Right lobe of liver (tissue), 6 donors: ENCODE measurements around the gene ARNT2. TPM values are rescaled to one million over a fixed set of nuclear protein-coding genes. Genes with fewer than 3 reads are reported as not detected.

Source experiments
- ATAC-seq, 4 donors: fragments of 200-7000 bp; cut with Tn5 transposase; one replicate each; pipeline ENCODE4 v1.9.1; 2020; ENCODE audit warnings: mild to moderate bottlenecking in 4 of 4, moderate library complexity in 4 of 4
- DNase-seq, 3 donors: peaks; one replicate each; pipeline ENCODE4 v3.0.0-alpha.2; 2020
- H3K27ac ChIP-seq, 3 donors: fragments of 200-600 bp; one replicate each; pipeline ENCODE4 v1.8.0; 2022
- H3K27me3 ChIP-seq, 2 donors: fragments of 200-600 bp; one replicate each; pipeline ENCODE4 v1.8.0; 2022
- H3K36me3 ChIP-seq, 4 donors: fragments of 200-600 bp; sonication (generic) in 1 of 4; one replicate each; pipeline versions ENCODE4 v1.5.1 to v1.8.0; 2017 to 2022; ENCODE audit warnings: control low read depth in 1 of 4
- H3K4me1 ChIP-seq, 4 donors: fragments of 200-600 bp; sonication (generic) in 1 of 4; one replicate each; pipeline versions ENCODE4 v1.5.1 to v1.8.0; 2017 to 2022; ENCODE audit warnings: control low read depth in 1 of 4
- H3K4me3 ChIP-seq, 3 donors: fragments of 200-600 bp; one replicate each; pipeline ENCODE4 v1.8.0; 2022
- H3K9me3 ChIP-seq, 4 donors: fragments of 200-600 bp; sonication (generic) in 1 of 4; one replicate each; pipeline versions ENCODE4 v1.5.1 to v1.8.0; 2017 to 2022; ENCODE audit warnings: control low read depth in 1 of 4
- CTCF ChIP-seq, 4 donors: fragments of 200-600 bp in 3 of 4; fragments of 450-650 bp in 1 of 4; IDR thresholded peaks; one replicate each; pipeline versions ENCODE4 v1.5.1 to v1.8.0; 2016 to 2022; ENCODE audit warnings: antibody characterized with exemption in 4 of 4, mild to moderate bottlenecking in 2 of 4
- POLR2A ChIP-seq: fragments of 450-650 bp; IDR thresholded peaks from one replicate; pipeline ENCODE4 v1.6.1; 2017; ENCODE audit warnings: antibody characterized with exemption, mild to moderate bottlenecking
- WGBS: methylation state at CpG from one replicate; pipeline ENCODE4 v1.1.6; 2018; ENCODE audit warnings: low coverage, low lambda C conversion rate; ENCODE audit not compliant: insufficient coverage; ENCODE audit errors: missing lambda C conversion rate; 5-methylcytosine and 5-hydroxymethylcytosine counted together
- intact Hi-C, 2 donors: fragments of 100-400 bp; cut with DNase I; formaldehyde crosslinking; loops; one replicate each; pipeline versions ENCODE4 v1.11.2 to v1.14.1; 2022
- total RNA-seq, 6 experiments: library from RNA; depleted of rRNA in 2 of 6; stranded (reverse); fragments of >200 nt in 2 of 6; fragmentation: NEBNext Ultra II Directional in 3 of 6; extraction: Animal tissue kit (Norgen Biotek cat#: 25700) in 3 of 6; gene quantifications; one replicate each; pipeline versions ENCODE4 v1.1.0 to v1.2.4, GENCODE V29; 2016 to 2023
- donor health status: DM: no; HTN: yes; CAD: no.
- donor health status: DM: no; HTN: no; CAD: no.
- donor health status: DM: no; HTN: no; CAD: no.
- donor health status: DM: no; HTN: yes; CAD: no.
- donor health status: DM: no; HTN: yes; CAD: no.

The ARNT2 gene
- total RNA-seq, 6 experiments from 2014 or later = 0.12 to 1.3 (median 0.46) TPM

- Histone ChIP-seq H3K27me3 (no peaks in the 10 kb centered on the region), H3K4me3 (no peak overlapping the region), H3K4me1 (no peaks in the 10 kb centered on the region), H3K9me3 (no peaks in the 10 kb centered on the region), H3K36me3 (no peaks in the 10 kb centered on the region), H3K27ac (no peak overlapping the region)
- 63% methylated on average over 3 of the region's 5 CpGs for WGBS
- TF ChIP-seq CTCF (IDR thresholded peaks at IDR 0.05) (no peak), POLR2A (no peak)
- ATAC-seq = no peak
- DNase-seq = no peak
- intact Hi-C loops = no loop called here
Observed at GRCh38 chr15:80494351-80494751, 90.2 kb downstream of the ARNT2 start.

- TF ChIP-seq POLR2A = no peak
- TF ChIP-seq CTCF (IDR thresholded peaks at IDR 0.05) = no peak
- Histone ChIP-seq H3K9me3 (no peaks in the 10 kb centered on the region), H3K27ac (no peak overlapping the region), H3K27me3 (no peaks in the 10 kb centered on the region), H3K4me3 (no peak overlapping the region), H3K36me3 (no peaks in the 10 kb centered on the region), H3K4me1 (no peaks in the 10 kb centered on the region)
- intact Hi-C loops = no loop called here
- DNase-seq = no peak
- ATAC-seq = no peak
- no CpG with 5 or more reads among the region's 3 CpGs for WGBS
Observed at GRCh38 chr15:80494756-80495155, 90.6 kb downstream of the ARNT2 start.

GRCh38 chr15:80495401-80495942, 91.3 kb downstream of the ARNT2 start:
- DNase-seq (no peak), ATAC-seq (no peak)
- Histone ChIP-seq H3K36me3 (no peaks in the 10 kb centered on the region), H3K27ac (no peak overlapping the region), H3K27me3 (no peaks in the 10 kb centered on the region), H3K4me1 (no peaks in the 10 kb centered on the region), H3K4me3 (no peak overlapping the region), H3K9me3 (no peaks in the 10 kb centered on the region)
- intact Hi-C loops = no loop called here
- TF ChIP-seq CTCF (IDR thresholded peaks at IDR 0.05) = no peak
- 85% methylated on average over 2 of the region's 2 CpGs for WGBS

GRCh38 chr15:80496096-80496495, 91.9 kb downstream of the ARNT2 start:
- Histone ChIP-seq H3K27ac (no peak overlapping the region), H3K36me3 (no peaks in the 10 kb centered on the region), H3K4me1 (no peaks in the 10 kb centered on the region), H3K4me3 (no peak overlapping the region), H3K9me3 (no peaks in the 10 kb centered on the region), H3K27me3 (no peaks in the 10 kb centered on the region)
- WGBS = 64% methylated on average over 2 of the region's 2 CpGs
- intact Hi-C loops = no loop called here
- DNase-seq (no peak), ATAC-seq (no peak)
- TF ChIP-seq POLR2A (no peak), CTCF (IDR thresholded peaks at IDR 0.05) (no peak)

- no peak for TF ChIP-seq CTCF (IDR thresholded peaks at IDR 0.05)
- TF ChIP-seq POLR2A = no peak
- H3K4me1 ChIP-seq = no peaks in the 10 kb centered on the region
- H3K27me3 ChIP-seq = no peaks in the 10 kb centered on the region
- no peak overlapping the region for H3K27ac ChIP-seq
- no peak for DNase-seq
- no peak overlapping the region for H3K4me3 ChIP-seq
- 100% methylated on average over 1 of the region's 1 CpG for WGBS
- intact Hi-C loops = no loop called here
- ATAC-seq = no peak
- no peaks in the 10 kb centered on the region for H3K9me3 ChIP-seq
- no peaks in the 10 kb centered on the region for H3K36me3 ChIP-seq
Observed at GRCh38 chr15:80497221-80497620, 93.0 kb downstream of the ARNT2 start.
